ENCODE measurements around the gene AGER. TPM values are rescaled to one million over a fixed set of nuclear protein-coding genes. Genes with fewer than 3 reads are reported as not detected.

The AGER gene
- total and polyA plus RNA-seq, 9 of the 15 experiments (the other 6 are each of a cell fraction or from before 2014, with no cell fraction given), result 1.2 to 11.5 (median 4.1) TPM

DNA sequence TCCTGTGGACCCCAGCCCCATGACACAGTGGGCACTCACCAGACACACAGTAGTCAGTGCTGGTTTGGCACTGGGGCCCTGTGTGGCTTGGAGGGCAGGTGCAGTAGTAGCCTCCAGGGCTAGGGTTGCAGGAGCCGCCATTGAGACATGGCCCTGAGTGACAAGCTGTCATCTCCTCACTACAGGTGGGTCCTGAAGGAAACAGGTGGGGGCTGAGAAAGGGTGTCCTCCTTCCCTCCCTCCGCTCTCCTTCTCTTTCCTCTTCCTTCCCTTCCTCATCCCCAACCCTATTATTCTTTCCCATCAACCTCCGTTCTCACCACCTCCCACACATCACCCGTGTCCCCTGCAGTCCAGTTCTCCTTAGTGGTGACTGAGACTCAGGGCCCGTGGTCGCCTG, 29.6 kb upstream of the AGER start:
- WGBS (ENCODE audit: insufficient coverage, low coverage, missing lambda C conversion rate), result 22% methylated on average over 6 of the region's 6 CpGs
- Histone ChIP-seq H3K79me2 (ENCODE audit: control insufficient read depth, insufficient read depth, low read length) (no peaks in the 10 kb centered on the region), H3K36me3 (ENCODE audit: control insufficient read depth, insufficient read depth, low read length) (no peaks in the 10 kb centered on the region), H3K27me3 (ENCODE audit: control insufficient read depth in 2 of 2, insufficient read depth in 2 of 2, low read length in 2 of 2) (peaks cover 0 to 19% of the 10 kb centered on the region in 2 experiments; a peak in 2 of 5 replicates), H3K4me2 (ENCODE audit: insufficient read depth, low read length) (no peak overlapping the region), H3K4me3 (no peak overlapping the region), H3K4me1 (replicated peaks in 1 of 2; ENCODE audit: control insufficient read depth in 2 of 2, insufficient read depth in 2 of 2, low read length in 2 of 2) (peaks cover 10 to 18% of the 10 kb centered on the region in 2 experiments; a peak in 4 of 5 replicates), H3K9me1 (ENCODE audit: control insufficient read depth, insufficient read depth, low read length) (no peaks in the 10 kb centered on the region), H3K27ac (ENCODE audit: extremely low read depth, low read depth, low read length) (no peak overlapping the region), H4K20me1 (replicated peaks; ENCODE audit: control insufficient read depth, insufficient read depth, low read length) (no peaks in the 10 kb centered on the region), H3K9me3 (replicated peaks; ENCODE audit: control insufficient read depth, insufficient read depth, low read depth, low read length) (no peaks in the 10 kb centered on the region), H3K9ac (ENCODE audit: insufficient read depth in 1 of 2, low read depth in 2 of 2, low read length in 2 of 2) (peak overlapping the region in 1 of 2 experiments; percentile 31; a peak in 1 of 4 replicates), H2AFZ (ENCODE audit: low read depth, low read length) (0 out of 2 replicates have a peak overlapping the region, but pooled peaks have one; percentile 12)
- no peak for FAIRE-seq
- no TSS peak for BruUV-seq (replicated peaks)
- ChIA-PET POLR2A (interaction anchor here (0.6 to 2.6 kb wide), 2 partner anchors 18 to 264 kb away, joined by 3 to 9 read pairs; no protein-coding TSS in a partner anchor), CTCF (ENCODE audit: low intra/inter-chr PET ratio) (no interaction called here)
- intact Hi-C loops (cut with micrococcal nuclease), result no loop called here
- DNase-seq (ENCODE audit: extremely low read depth in 1 of 4, low spot score in 3 of 4), result no peak
- in situ Hi-C loops (cut with MboI), result no loop called here
- ATAC-seq, result no peak
- TF ChIP-seq, protein P1, sequence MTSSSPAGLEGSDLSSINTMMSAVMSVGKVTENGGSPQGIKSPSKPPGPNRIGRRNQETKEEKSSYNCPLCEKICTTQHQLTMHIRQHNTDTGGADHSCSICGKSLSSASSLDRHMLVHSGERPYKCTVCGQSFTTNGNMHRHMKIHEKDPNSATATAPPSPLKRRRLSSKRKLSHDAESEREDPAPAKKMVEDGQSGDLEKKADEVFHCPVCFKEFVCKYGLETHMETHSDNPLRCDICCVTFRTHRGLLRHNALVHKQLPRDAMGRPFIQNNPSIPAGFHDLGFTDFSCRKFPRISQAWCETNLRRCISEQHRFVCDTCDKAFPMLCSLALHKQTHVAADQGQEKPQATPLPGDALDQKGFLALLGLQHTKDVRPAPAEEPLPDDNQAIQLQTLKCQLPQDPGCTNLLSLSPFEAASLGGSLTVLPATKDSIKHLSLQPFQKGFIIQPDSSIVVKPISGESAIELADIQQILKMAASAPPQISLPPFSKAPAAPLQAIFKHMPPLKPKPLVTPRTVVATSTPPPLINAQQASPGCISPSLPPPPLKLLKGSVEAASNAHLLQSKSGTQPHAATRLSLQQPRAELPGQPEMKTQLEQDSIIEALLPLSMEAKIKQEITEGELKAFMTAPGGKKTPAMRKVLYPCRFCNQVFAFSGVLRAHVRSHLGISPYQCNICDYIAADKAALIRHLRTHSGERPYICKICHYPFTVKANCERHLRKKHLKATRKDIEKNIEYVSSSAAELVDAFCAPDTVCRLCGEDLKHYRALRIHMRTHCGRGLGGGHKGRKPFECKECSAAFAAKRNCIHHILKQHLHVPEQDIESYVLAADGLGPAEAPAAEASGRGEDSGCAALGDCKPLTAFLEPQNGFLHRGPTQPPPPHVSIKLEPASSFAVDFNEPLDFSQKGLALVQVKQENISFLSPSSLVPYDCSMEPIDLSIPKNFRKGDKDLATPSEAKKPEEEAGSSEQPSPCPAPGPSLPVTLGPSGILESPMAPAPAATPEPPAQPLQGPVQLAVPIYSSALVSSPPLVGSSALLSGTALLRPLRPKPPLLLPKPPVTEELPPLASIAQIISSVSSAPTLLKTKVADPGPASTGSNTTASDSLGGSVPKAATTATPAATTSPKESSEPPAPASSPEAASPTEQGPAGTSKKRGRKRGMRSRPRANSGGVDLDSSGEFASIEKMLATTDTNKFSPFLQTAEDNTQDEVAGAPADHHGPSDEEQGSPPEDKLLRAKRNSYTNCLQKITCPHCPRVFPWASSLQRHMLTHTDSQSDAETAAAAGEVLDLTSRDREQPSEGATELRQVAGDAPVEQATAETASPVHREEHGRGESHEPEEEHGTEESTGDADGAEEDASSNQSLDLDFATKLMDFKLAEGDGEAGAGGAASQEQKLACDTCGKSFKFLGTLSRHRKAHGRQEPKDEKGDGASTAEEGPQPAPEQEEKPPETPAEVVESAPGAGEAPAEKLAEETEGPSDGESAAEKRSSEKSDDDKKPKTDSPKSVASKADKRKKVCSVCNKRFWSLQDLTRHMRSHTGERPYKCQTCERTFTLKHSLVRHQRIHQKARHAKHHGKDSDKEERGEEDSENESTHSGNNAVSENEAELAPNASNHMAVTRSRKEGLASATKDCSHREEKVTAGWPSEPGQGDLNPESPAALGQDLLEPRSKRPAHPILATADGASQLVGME (CRISPR knock-in tag; IDR thresholded peaks at IDR 0.05), result no peak
- TF ChIP-seq, protein P2, sequence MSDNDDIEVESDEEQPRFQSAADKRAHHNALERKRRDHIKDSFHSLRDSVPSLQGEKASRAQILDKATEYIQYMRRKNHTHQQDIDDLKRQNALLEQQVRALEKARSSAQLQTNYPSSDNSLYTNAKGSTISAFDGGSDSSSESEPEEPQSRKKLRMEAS (CRISPR knock-in tag; IDR thresholded peaks at IDR 0.05), result no peak
- TF ChIP-seq, protein P3, sequence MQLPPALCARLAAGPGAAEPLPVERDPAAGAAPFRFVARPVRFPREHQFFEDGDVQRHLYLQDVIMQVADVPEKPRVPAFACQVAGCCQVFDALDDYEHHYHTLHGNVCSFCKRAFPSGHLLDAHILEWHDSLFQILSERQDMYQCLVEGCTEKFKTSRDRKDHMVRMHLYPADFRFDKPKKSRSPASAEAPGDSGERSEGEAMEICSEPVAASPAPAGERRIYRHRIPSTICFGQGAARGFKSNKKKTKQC (CRISPR knock-in tag; IDR thresholded peaks at IDR 0.05), result no peak
- TF ChIP-seq ZFX (CRISPR knock-in tag; IDR thresholded peaks at IDR 0.05), result no peak
- TF ChIP-seq MEF2D (tag; conservative IDR thresholded peaks at IDR 0.05; ENCODE audit: low read depth), result no peak
- TF ChIP-seq ZNF316 (IDR thresholded peaks at IDR 0.05), result no peak
- no peak for TF ChIP-seq ZNF121 (CRISPR knock-in tag; conservative IDR thresholded peaks at IDR 0.05)
- TF ChIP-seq ELF4 (CRISPR knock-in tag; IDR thresholded peaks at IDR 0.05), result no peak
- TF ChIP-seq ZNF384 (IDR thresholded peaks at IDR 0.05; ENCODE audit: low read depth, low read length), result no peak
- TF ChIP-seq CREM (IDR thresholded peaks at IDR 0.05; ENCODE audit: low read depth), result no peak
